Liver (tissue), 3 donors: Measurements from ENCODE around the gene PPP2R2D.

Source experiments
- CTCF ChIP-seq: fragments of 150-350 bp; IDR thresholded peaks from 2 replicates; pipeline ENCODE4 v1.5.1; 2017; ENCODE audit warnings: improper control_type of control experiment, low read depth, low read length; ENCODE audit not compliant: missing input control
- MAX ChIP-seq: IDR thresholded peaks from 2 replicates; pipeline ENCODE4 v1.6.1; 2016; ENCODE audit warnings: antibody characterized with exemption
- NR2F2 ChIP-seq: IDR thresholded peaks from 2 replicates; pipeline ENCODE4 v1.6.1; 2016; ENCODE audit warnings: antibody characterized with exemption
- RAD21 ChIP-seq, 2 donors: IDR thresholded peaks; 2 replicates each; pipeline ENCODE4 v1.6.1; 2016; ENCODE audit warnings: antibody characterized with exemption in 2 of 2, mild to moderate bottlenecking in 2 of 2
- REST ChIP-seq: IDR thresholded peaks from 2 replicates; pipeline ENCODE4 v1.6.1; 2016; ENCODE audit warnings: antibody characterized with exemption, mild to moderate bottlenecking
- SP1 ChIP-seq: IDR thresholded peaks from 2 replicates; pipeline ENCODE4 v1.6.1; 2018; ENCODE audit warnings: antibody characterized with exemption, mild to moderate bottlenecking
- TAF1 ChIP-seq: conservative IDR thresholded peaks from 2 replicates; pipeline ENCODE4 v1.6.1; 2016; ENCODE audit warnings: antibody characterized with exemption, mild to moderate bottlenecking
- YY1 ChIP-seq: IDR thresholded peaks from 2 replicates; pipeline ENCODE4 v1.6.1; 2016; ENCODE audit warnings: antibody characterized with exemption, mild to moderate bottlenecking
- ZBTB33 ChIP-seq: IDR thresholded peaks from 2 replicates; pipeline ENCODE4 v1.6.1; 2016; ENCODE audit warnings: antibody characterized with exemption
- donor health status: healthy.
- donor health status: healthy.

- no peak for TF ChIP-seq CTCF
- no peak for TF ChIP-seq REST
- no peak for TF ChIP-seq YY1
- TF ChIP-seq RAD21 (IDR thresholded peaks at IDR 0.05), result no peak
- TF ChIP-seq SP1, result no peak
- TF ChIP-seq TAF1, result no peak
- no peak for TF ChIP-seq MAX
- TF ChIP-seq NR2F2, result no peak
- no peak for TF ChIP-seq ZBTB33
Measured at GRCh38 chr10:131896403-131896802, 4.4 kb upstream of the PPP2R2D start.
